ENCODE results near the gene ACADSB. TPM values are rescaled to one million over a fixed set of nuclear protein-coding genes. Genes with fewer than 3 reads are reported as not detected.

The ACADSB gene
- total RNA-seq, 1 experiment from 2014 or later: 14.5 TPM

- TF ChIP-seq ATF2 (CRISPR knock-in tag; IDR thresholded peaks at IDR 0.05; ENCODE audit: borderline replicate concordance, low read depth) (no peak), GABPB1 (CRISPR knock-in tag; IDR thresholded peaks at IDR 0.05) (peak; percentile 26; the same call in 1 of the 2 replicates), PRDM15 (CRISPR knock-in tag; IDR thresholded peaks at IDR 0.05) (no peak), MLX (CRISPR knock-in tag; IDR thresholded peaks at IDR 0.05) (no peak), ZSCAN18 (CRISPR knock-in tag; IDR thresholded peaks at IDR 0.05) (no peak), ATF3 (CRISPR knock-in tag; conservative IDR thresholded peaks at IDR 0.05) (no peak), JAZF1 (CRISPR knock-in tag; IDR thresholded peaks at IDR 0.05) (no peak), PREB (CRISPR knock-in tag; IDR thresholded peaks at IDR 0.05; ENCODE audit: borderline replicate concordance) (no peak), CTCF (IDR thresholded peaks at IDR 0.05) (no peak), NR1H2 (CRISPR knock-in tag; IDR thresholded peaks at IDR 0.05) (no peak), SP1 (CRISPR knock-in tag; conservative IDR thresholded peaks at IDR 0.05) (peak; percentile 99), STAT6 (CRISPR knock-in tag; conservative IDR thresholded peaks at IDR 0.05; ENCODE audit: low read depth) (no peak), SMAD4 (CRISPR knock-in tag; IDR thresholded peaks at IDR 0.05) (no peak), GRHL2 (CRISPR knock-in tag; IDR thresholded peaks at IDR 0.05; ENCODE audit: insufficient replicate concordance, severe bottlenecking) (no peak), ZNF425 (CRISPR knock-in tag; conservative IDR thresholded peaks at IDR 0.05) (no peak), MYBL2 (CRISPR knock-in tag; IDR thresholded peaks at IDR 0.05) (peak; percentile 89), ERG (CRISPR knock-in tag; IDR thresholded peaks at IDR 0.05) (no peak), NFYB (CRISPR knock-in tag; conservative IDR thresholded peaks at IDR 0.05; ENCODE audit: low read depth) (no peak), NR3C1 (CRISPR knock-in tag; conservative IDR thresholded peaks at IDR 0.05; ENCODE audit: low read depth) (no peak), OVOL2 (CRISPR knock-in tag; IDR thresholded peaks at IDR 0.05; ENCODE audit: borderline replicate concordance) (no peak), ZNF671 (CRISPR knock-in tag; IDR thresholded peaks at IDR 0.05) (no peak)
Measured at GRCh38 chr10:123008355-123009104, at the start of gene ACADSB, which contains the start of gene IKZF5 (continued).
